Urothelium cell line (cell line): ENCODE data around the gene ARTN.

Source experiments
- DNase-seq: peaks from one replicate; pipeline ENCODE4 v3.0.0; 2011; ENCODE audit warnings: low spot score, mixed read lengths
- FAIRE-seq: peaks from 2 replicates; lab custom pipeline; 2011; peaks lifted over from hg19 to GRCh38; lab: Jason Lieb, UNC

The ARTN gene, protein sequence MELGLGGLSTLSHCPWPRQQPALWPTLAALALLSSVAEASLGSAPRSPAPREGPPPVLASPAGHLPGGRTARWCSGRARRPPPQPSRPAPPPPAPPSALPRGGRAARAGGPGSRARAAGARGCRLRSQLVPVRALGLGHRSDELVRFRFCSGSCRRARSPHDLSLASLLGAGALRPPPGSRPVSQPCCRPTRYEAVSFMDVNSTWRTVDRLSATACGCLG

GRCh38 chr1:43933386-43934100, at the start of gene ARTN:
TSS of gene ARTN (plus strand) at chr1:43933801. CDS start at chr1:43935657, 1,856 bp downstream.
- DNase-seq = no peak
- FAIRE-seq = no peak

GRCh38 chr1:43885279-43885801, 48.3 kb upstream of the ARTN start:
- no peak for DNase-seq
- no peak for FAIRE-seq

DNA sequence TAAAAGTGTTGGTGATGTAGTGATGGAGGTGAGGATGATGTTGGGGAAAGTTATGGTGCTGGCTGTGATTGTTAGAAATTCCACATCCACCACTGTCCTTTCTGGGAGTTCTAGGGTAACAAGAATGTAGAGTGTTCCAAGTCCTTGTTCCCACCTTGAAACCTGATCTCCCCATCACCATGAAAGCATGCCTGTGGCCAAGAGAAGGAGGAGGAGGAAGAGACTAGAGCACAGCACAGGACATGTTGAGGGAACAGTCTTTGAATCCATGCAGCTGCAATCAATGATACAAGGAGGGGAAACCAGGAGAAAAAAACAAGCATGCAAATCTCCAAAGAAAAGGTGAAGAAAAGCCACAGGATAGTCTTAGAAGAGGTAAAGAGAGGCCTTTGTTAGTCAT, 45.9 kb upstream of the ARTN start:
- no peak for FAIRE-seq

DNA sequence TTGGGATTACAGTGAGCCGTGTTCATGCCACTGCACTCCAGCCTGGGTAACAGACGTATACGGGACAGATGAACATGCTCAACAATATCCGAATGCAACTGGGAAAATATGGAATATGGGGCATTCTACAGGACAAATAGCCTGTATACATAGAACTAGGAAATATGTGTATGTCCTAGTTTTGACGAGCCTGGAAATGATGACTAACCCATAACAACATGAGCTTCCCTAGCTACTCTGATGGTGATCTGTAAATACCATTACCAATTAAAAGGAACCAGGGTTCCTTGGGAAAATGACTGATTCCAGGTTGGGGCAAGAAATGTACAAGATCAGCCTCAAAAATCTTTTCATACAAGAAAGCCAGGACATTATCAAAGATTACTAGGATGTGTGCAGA, 42.8 kb upstream of the ARTN start:
- no peak for DNase-seq
- FAIRE-seq = no peak

More for the DNA sequence above, 45.9 kb upstream of the ARTN start:
- peak; percentile 46 for DNase-seq

DNA sequence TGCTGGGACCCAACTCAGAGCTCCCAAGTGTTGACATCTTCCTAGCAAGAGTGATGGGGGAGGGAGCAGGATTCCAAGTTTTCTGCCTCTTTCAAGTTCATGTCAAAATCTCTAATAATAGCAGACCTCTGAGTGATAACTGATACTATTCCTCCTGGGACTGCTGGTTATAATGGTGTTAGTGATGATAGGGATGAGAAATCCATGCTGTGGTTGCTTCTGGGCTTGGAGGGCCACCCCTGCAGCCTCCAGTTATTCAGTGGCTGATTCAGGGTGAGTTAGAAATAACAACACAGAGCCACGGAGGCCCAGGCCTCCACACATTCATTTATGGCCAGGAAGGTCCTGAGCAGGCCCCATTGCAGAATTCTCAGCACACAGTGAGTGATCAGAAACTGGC, 40.6 kb upstream of the ARTN start:
- no peak for DNase-seq
- no peak for FAIRE-seq

DNA sequence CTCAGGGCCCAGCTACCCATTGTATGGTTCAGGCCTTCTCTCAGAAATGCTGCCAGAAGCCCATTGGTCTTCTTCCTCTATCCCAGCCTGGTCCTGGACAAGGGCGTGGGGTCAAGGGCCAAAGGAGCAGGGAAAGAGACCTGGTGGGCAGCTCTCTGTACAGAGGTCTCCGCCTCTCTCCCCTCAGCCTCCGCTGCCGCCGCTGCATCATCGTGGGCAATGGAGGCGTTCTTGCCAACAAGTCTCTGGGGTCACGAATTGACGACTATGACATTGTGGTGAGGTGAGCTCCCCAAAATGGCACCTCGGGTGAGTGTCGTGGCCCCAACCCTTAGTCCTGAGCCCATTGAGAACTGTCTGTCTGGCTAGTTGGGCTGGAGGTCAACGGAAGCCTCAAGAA, 34.6 kb upstream of the ARTN start:
- no peak for FAIRE-seq
- DNase-seq = no peak

DNA sequence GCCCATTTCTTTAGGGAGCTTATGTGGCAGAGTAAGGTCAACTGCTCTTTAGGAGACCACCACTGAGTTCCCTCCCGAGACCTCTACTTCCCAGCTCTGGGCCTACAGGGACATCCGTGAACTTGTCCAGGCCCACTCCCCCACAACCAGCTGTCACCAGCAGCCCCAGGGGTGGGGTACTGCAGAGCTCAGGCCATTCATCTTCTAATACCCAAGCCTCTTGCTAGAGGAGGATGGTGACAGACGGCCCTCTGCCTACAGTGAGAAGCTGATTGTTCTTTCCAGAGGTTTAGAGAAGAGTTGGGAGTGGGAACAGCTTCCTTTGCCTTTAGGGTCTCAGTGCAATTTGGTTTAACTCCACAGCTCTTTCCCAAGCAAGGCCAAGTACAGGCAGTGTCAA, 33.2 kb upstream of the ARTN start:
- FAIRE-seq = no peak
- no peak for DNase-seq

GRCh38 chr1:43901196-43901961, 32.2 kb upstream of the ARTN start:
- DNase-seq (no peak), FAIRE-seq (no peak)

GRCh38 chr1:43902058-43902831, 31.4 kb upstream of the ARTN start:
- no peak for FAIRE-seq

GRCh38 chr1:43904660-43905551, 28.7 kb upstream of the ARTN start:
- peak; percentile 91 for FAIRE-seq
- DNase-seq = no peak

More at GRCh38 chr1:43902058-43902831, 31.4 kb upstream of the ARTN start:
- no peak for DNase-seq

GRCh38 chr1:43908226-43908625, 25.4 kb upstream of the ARTN start:
- DNase-seq (no peak), FAIRE-seq (no peak)

DNA sequence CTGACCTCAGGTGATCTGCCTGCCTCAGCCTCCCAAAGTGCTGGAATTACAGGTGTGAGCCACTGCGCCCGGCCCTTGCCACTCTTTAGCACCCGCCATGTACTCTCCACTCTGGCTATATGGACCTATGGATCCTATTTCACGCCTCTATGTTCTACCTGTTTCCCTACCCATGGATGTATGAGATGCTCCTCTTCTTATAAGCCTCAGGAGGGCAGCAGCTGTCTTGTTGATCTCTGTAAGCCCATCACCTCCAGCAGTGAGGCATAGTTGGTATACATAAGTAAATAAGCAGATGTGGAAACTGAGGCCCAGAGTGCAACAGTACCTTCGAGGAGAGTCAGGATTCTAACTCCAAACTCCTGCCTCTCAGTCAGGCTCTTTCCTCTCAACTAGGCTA, 24.7 kb upstream of the ARTN start:
- FAIRE-seq (no peak), DNase-seq (no peak)

DNA sequence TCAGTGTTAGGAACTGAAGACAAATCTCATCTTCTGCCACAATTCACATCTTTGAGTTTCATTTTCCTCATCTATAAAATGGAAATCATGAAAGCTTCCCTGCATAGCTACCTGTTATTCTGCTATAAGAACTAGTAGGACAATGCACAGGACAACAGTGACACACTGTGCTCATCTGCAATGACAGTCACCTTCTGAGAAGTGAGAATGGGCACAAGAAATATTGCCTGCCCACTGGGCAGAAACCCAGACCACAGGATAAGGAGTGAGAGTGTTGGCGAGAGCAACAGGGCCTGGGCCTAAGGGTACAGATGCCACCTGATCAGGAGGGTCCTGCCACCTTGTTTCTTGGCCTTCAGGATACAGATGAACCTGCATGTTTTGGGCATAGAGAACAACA, 23.3 kb upstream of the ARTN start:
- FAIRE-seq = peak; percentile 90
- no peak for DNase-seq

- FAIRE-seq (no peak), DNase-seq (peak; percentile 61)
Observed at GRCh38 chr1:43912607-43913006, 21.0 kb upstream of the ARTN start.

GRCh38 chr1:43913051-43913501, 20.5 kb upstream of the ARTN start:
- FAIRE-seq (no peak), DNase-seq (no peak)

DNA sequence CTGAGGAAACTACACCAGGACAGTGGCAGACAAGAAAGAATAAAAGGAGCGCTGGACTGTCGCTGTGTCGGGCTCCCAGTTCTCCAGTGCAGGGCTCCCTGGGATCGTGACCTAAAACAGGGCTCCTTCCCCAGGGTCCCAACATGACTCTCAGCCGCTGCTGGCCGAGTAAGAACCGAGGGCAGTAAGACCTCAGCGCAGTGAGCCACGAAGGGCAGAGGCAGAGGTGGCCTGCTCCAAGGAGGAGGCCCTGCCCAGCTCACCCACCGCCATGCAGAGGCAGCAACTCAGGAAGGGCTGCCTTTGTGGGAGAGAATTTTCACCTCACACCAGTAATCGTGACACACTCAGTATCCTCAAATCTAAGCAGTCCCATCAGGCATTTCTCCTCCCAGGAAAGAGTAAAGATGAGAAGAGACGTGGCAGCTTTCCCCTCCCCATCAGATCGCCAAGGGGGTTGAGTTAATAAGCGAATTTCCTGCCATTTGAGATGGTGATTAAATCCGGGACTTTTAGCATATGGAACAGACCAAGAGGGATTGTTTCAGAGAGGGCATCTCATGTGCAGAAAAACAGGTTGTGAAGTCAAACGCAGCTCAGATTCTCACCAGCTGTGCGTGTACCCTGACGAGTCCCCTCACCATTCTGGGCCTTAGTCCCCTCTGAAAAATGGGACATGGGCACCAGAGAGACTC, 19.8 kb upstream of the ARTN start:
- DNase-seq (no peak), FAIRE-seq (no peak)

DNA sequence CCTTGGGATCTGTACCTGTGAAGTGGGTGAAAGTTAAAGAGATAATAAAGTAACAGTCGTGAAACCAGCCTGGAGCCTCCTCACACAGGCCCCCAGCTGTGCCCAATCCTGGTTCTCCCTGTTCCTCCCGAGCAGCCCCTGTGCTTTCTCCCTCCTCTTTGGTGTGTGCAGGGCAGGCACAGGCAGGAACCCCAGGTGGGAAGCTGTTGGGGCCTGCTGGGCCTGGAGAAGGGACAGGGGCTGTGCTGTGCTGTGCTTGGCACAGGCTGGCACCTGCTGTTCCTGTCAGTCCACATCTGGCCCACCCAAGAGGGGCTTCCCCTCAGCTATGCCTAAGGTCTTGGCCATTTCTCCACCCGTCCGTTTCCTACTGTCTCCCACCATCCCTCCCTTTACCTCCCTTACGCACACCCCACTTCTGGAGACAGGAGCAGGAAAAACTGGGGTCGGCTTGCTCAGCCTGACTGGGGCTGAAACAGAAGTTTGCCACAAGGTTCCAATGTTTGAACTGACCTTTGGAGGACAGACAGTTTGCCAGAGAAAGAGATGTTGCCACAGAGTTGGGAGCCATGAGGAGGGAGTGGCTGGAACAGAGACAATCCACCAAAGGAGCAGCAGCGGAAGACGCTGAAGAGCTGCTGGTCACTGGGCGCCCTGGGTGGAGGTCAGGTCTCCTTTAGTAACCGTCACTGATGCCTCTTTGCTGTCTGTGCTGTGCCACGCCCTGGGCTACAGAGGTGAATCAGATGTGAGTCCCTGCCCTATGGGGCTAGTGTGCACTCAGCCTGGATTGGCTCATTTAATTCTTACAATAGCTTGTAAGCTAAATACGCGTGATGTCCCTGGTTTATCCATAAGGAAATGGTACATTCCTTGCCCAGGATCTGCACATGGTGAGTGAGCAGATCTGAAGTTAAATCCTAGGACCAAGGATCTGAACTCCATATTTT, 18.8 kb upstream of the ARTN start:
- DNase-seq = no peak
- FAIRE-seq = no peak

- FAIRE-seq (peak; percentile 42), DNase-seq (no peak)
Observed at GRCh38 chr1:43919906-43920305, 13.7 kb upstream of the ARTN start.
